Skeletal muscle cell (primary cell): Measurements from ENCODE around the gene PRR9.
"Not testable (repeated sequence)": the region's sequence is repeated elsewhere in the genome, so short reads cannot be mapped to it uniquely, and the experiment has no call there.

Experiments
- DNase-seq: peaks from one replicate; pipeline ENCODE4 v3.0.0-alpha.2; 2010; ENCODE audit warnings: low read depth
- H3K4me3 ChIP-seq: 2 replicates; pipeline ENCODE4 v1.5.1; 2011; ENCODE audit warnings: low read depth, mild to moderate bottlenecking, control low read depth, low read length, moderate library complexity

Gene PRR9

GRCh38 chr1:153217212-153217611 lies at the start of gene PRR9:
Gene PRR9 (plus strand): TSS chr1:153217584. CDS start chr1:153218145, 561 bp downstream.
- no peak within 1 kb of the TSS for H3K4me3 ChIP-seq
- no peak for DNase-seq

GRCh38 chr1:153168686-153169085 lies 48.7 kb upstream of the PRR9 start:
- no peak overlapping the region for H3K4me3 ChIP-seq
- DNase-seq = no peak

- DNase-seq = no peak
- no peak overlapping the region for H3K4me3 ChIP-seq
These were observed 42.8 kb upstream of the PRR9 start for GRCh38 chr1:153174624-153175023.

GRCh38 chr1:153178922-153179321 lies 38.5 kb upstream of the PRR9 start:
- no peak for DNase-seq
- no peak overlapping the region for H3K4me3 ChIP-seq

GRCh38 chr1:153180556-153180955 lies 36.8 kb upstream of the PRR9 start:
- no peak overlapping the region for H3K4me3 ChIP-seq
- DNase-seq = no peak

- DNase-seq, H3K4me3 ChIP-seq: not testable (repeated sequence)
These were observed 29.1 kb upstream of the PRR9 start for GRCh38 chr1:153188301-153188700.

- no peak overlapping the region for H3K4me3 ChIP-seq
- no peak for DNase-seq
These were observed 27.0 kb upstream of the PRR9 start for GRCh38 chr1:153190373-153190772.

GRCh38 chr1:153192697-153193096 lies 24.7 kb upstream of the PRR9 start:
- no peak for DNase-seq
- no peak overlapping the region for H3K4me3 ChIP-seq

GRCh38 chr1:153194331-153195050 lies 22.9 kb upstream of the PRR9 start:
- no peak for DNase-seq
- no peak overlapping the region for H3K4me3 ChIP-seq

- DNase-seq = no peak
- no peak overlapping the region for H3K4me3 ChIP-seq
These were observed 22.2 kb upstream of the PRR9 start for GRCh38 chr1:153195216-153195615.

GRCh38 chr1:153202006-153202405 lies 15.4 kb upstream of the PRR9 start:
- no peak for DNase-seq
- no peak overlapping the region for H3K4me3 ChIP-seq

GRCh38 chr1:153203130-153203529 lies 14.3 kb upstream of the PRR9 start, which contains the start of gene LELP1:
Gene LELP1 (plus strand): TSS chr1:153203430. CDS start chr1:153204708, 1,278 bp downstream.
- no peak for DNase-seq
- no peak within 1 kb of the TSS for H3K4me3 ChIP-seq

GRCh38 chr1:153206631-153207030 lies 10.8 kb upstream of the PRR9 start:
- H3K4me3 ChIP-seq = no peak overlapping the region
- DNase-seq = no peak

GRCh38 chr1:153210206-153210605 lies 7.2 kb upstream of the PRR9 start:
- H3K4me3 ChIP-seq = no peak overlapping the region
- DNase-seq = no peak

- no peak overlapping the region for H3K4me3 ChIP-seq
- no peak for DNase-seq
These were observed 5.2 kb upstream of the PRR9 start for GRCh38 chr1:153212201-153212600.

- no peak overlapping the region for H3K4me3 ChIP-seq
- DNase-seq = no peak
These were observed 3.9 kb upstream of the PRR9 start for GRCh38 chr1:153213519-153213918.

- no peak overlapping the region for H3K4me3 ChIP-seq
These were observed 496 bp downstream of the PRR9 start for GRCh38 chr1:153217744-153218416.

GRCh38 chr1:153220606-153221303 lies 3.4 kb downstream of the PRR9 start:
- no peak overlapping the region for H3K4me3 ChIP-seq
- DNase-seq = no peak

More at GRCh38 chr1:153217744-153218416, 496 bp downstream of the PRR9 start:
- DNase-seq = no peak

- H3K4me3 ChIP-seq, DNase-seq: not testable (repeated sequence)
These were observed 5.9 kb downstream of the PRR9 start for GRCh38 chr1:153223040-153223891.
